Measurements from ENCODE around the gene ACP1.

Gene ACP1

DNA sequence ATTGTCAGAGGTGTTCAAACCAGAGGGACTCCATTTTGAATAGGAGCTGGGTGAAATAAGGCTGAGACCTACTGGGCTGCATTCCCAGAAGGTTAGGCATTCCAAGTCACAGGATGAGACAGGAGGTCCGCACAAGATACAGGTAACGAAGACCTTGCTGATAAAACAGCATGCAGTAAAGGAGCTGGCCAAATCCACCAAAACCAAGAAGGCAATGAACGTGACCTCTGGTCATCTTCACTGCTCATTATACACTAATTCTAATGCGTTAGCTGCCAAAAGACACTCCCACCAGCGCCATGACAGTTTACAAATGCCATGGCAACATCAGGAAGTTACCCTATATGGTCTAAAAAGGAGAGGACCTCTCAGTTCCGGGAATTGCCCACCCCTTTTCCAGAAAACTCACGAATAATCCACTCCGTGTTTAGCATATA, 11.5 kb upstream of the ACP1 start:
- TF ChIP-seq, protein P1, sequence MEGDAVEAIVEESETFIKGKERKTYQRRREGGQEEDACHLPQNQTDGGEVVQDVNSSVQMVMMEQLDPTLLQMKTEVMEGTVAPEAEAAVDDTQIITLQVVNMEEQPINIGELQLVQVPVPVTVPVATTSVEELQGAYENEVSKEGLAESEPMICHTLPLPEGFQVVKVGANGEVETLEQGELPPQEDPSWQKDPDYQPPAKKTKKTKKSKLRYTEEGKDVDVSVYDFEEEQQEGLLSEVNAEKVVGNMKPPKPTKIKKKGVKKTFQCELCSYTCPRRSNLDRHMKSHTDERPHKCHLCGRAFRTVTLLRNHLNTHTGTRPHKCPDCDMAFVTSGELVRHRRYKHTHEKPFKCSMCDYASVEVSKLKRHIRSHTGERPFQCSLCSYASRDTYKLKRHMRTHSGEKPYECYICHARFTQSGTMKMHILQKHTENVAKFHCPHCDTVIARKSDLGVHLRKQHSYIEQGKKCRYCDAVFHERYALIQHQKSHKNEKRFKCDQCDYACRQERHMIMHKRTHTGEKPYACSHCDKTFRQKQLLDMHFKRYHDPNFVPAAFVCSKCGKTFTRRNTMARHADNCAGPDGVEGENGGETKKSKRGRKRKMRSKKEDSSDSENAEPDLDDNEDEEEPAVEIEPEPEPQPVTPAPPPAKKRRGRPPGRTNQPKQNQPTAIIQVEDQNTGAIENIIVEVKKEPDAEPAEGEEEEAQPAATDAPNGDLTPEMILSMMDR (IDR thresholded peaks at IDR 0.05; ENCODE audit: borderline replicate concordance, extremely low read depth, low read length, poor library complexity, severe bottlenecking) = no peak
- no peak for TF ChIP-seq EZH2 (IDR thresholded peaks at IDR 0.05; ENCODE audit: borderline replicate concordance, low read depth, low read length, severe bottlenecking)
- H4K20me1 ChIP-seq (ENCODE audit: insufficient read depth, low read length) = no peaks in the 10 kb centered on the region
- no peaks in the 10 kb centered on the region for H3K27me3 ChIP-seq (ENCODE audit: insufficient read depth, low read length, poor library complexity)
- H3K27ac ChIP-seq (ENCODE audit: low read length) = no peak overlapping the region
- H3K79me2 ChIP-seq (ENCODE audit: insufficient read depth, low read length) = no peaks in the 10 kb centered on the region
- no peak overlapping the region for H3K9ac ChIP-seq (ENCODE audit: low read depth, low read length)
- no peak overlapping the region for H2AFZ ChIP-seq (ENCODE audit: low read depth, low read length)
- H3K4me3 ChIP-seq (ENCODE audit: low read depth in 1 of 2, low read length in 2 of 2) = no peak overlapping the region
- no peaks in the 10 kb centered on the region for H3K4me1 ChIP-seq (ENCODE audit: insufficient read depth, low read length)
- no peak overlapping the region for H3K4me2 ChIP-seq (ENCODE audit: insufficient read depth, low read length)
- no peak for ATAC-seq (ENCODE audit: insufficient read depth, low read depth)
- H3K9me3 ChIP-seq (ENCODE audit: insufficient read depth, low read length, severe bottlenecking) = peaks cover 2% of the 10 kb centered on the region
- H3K36me3 ChIP-seq (ENCODE audit: insufficient read depth, low read length) = no peaks in the 10 kb centered on the region
- DNase-seq = no peak

DNA sequence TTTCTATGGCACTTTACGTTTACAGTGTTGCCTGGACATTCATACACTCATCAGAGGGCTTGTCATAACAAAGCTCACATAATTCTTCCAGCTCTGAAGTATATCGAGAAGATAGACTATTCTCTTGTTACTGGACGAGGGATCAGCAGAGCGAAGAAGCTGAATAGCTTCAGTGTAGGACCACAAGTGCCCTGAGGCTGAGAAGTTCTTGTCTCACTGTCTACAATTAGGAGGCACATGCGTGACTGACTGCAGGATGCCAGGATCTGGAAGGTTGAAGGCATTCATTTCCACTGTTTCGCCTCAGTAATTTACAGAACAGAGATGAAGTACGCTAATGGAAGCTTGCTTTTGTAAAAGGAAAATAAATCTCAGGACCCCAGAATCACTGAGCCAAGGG, 10.5 kb upstream of the ACP1 start:
- Histone ChIP-seq H3K9ac (ENCODE audit: low read depth, low read length) (no peak overlapping the region), H3K9me3 (ENCODE audit: insufficient read depth, low read length, severe bottlenecking) (peaks cover 2% of the 10 kb centered on the region), H3K4me3 (ENCODE audit: low read depth in 1 of 2, low read length in 2 of 2) (no peak overlapping the region), H4K20me1 (ENCODE audit: insufficient read depth, low read length) (no peaks in the 10 kb centered on the region), H3K36me3 (ENCODE audit: insufficient read depth, low read length) (no peaks in the 10 kb centered on the region), H3K27me3 (ENCODE audit: insufficient read depth, low read length, poor library complexity) (no peaks in the 10 kb centered on the region), H3K4me2 (ENCODE audit: insufficient read depth, low read length) (no peak overlapping the region), H3K4me1 (ENCODE audit: insufficient read depth, low read length) (no peaks in the 10 kb centered on the region), H2AFZ (ENCODE audit: low read depth, low read length) (no peak overlapping the region), H3K27ac (ENCODE audit: low read length) (no peak overlapping the region), H3K79me2 (ENCODE audit: insufficient read depth, low read length) (no peaks in the 10 kb centered on the region)
- ATAC-seq (ENCODE audit: insufficient read depth, low read depth) = no peak
- no peak for DNase-seq
- TF ChIP-seq, protein P1 (IDR thresholded peaks at IDR 0.05; ENCODE audit: borderline replicate concordance, extremely low read depth, low read length, poor library complexity, severe bottlenecking) = no peak
- TF ChIP-seq EZH2 (IDR thresholded peaks at IDR 0.05; ENCODE audit: borderline replicate concordance, low read depth, low read length, severe bottlenecking) = no peak

DNA sequence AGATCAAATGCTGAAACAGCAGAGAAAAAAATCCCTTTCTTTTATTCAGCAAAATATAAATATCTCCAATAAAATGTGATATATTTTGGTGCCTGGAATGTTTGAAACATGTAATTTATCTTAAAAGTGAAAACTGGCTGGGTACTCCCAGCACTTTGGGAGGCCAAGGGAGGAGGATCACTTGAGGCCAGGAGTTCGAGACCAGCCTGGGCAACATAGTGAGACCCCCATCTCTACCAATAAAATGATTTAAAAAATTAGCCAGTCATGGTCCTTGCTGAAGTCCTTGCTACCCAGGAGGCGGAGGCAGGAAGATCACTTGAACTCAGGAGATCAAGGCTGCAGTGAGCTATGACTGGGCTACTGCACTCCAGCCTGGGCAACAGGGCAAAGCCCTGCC, 9.6 kb upstream of the ACP1 start:
- Histone ChIP-seq H3K27me3 (ENCODE audit: insufficient read depth, low read length, poor library complexity) (no peaks in the 10 kb centered on the region), H3K4me2 (ENCODE audit: insufficient read depth, low read length) (no peak overlapping the region), H3K9me3 (ENCODE audit: insufficient read depth, low read length, severe bottlenecking) (peaks cover 2% of the 10 kb centered on the region), H2AFZ (ENCODE audit: low read depth, low read length) (no peak overlapping the region), H3K79me2 (ENCODE audit: insufficient read depth, low read length) (no peaks in the 10 kb centered on the region), H3K36me3 (ENCODE audit: insufficient read depth, low read length) (no peaks in the 10 kb centered on the region), H3K4me1 (ENCODE audit: insufficient read depth, low read length) (no peaks in the 10 kb centered on the region), H3K27ac (ENCODE audit: low read length) (no peak overlapping the region), H3K4me3 (ENCODE audit: low read depth in 1 of 2, low read length in 2 of 2) (no peak overlapping the region), H4K20me1 (ENCODE audit: insufficient read depth, low read length) (no peaks in the 10 kb centered on the region), H3K9ac (ENCODE audit: low read depth, low read length) (no peak overlapping the region)
- no peak for TF ChIP-seq EZH2 (IDR thresholded peaks at IDR 0.05; ENCODE audit: borderline replicate concordance, low read depth, low read length, severe bottlenecking)
- TF ChIP-seq, protein P1 (IDR thresholded peaks at IDR 0.05; ENCODE audit: borderline replicate concordance, extremely low read depth, low read length, poor library complexity, severe bottlenecking) = no peak
- DNase-seq (no peak), ATAC-seq (ENCODE audit: insufficient read depth, low read depth) (no peak)

DNA sequence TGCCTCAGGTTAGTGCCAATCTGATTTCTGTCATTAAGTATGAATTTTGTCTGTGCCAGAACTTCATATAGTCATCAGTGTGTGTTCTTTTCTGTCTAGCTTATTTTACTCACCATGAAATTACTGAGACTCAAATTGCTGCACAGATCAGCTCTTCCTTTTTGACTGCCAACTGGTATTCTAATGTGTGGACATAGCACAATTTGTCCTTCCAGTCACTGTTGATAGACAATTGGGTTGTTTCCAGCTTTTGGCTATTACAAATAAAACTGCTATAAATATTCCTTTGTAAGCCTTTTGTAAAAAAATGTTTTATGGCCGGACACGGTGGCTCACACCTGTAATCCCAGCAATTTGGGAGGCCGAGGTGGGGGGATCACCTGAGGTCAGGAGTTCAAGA, 8.7 kb upstream of the ACP1 start:
- H3K27me3 ChIP-seq (ENCODE audit: insufficient read depth, low read length, poor library complexity) = no peaks in the 10 kb centered on the region
- no peak overlapping the region for H3K4me3 ChIP-seq (ENCODE audit: low read depth in 1 of 2, low read length in 2 of 2)
- DNase-seq (no peak), ATAC-seq (ENCODE audit: insufficient read depth, low read depth) (no peak)
- no peak for TF ChIP-seq EZH2 (IDR thresholded peaks at IDR 0.05; ENCODE audit: borderline replicate concordance, low read depth, low read length, severe bottlenecking)
- TF ChIP-seq, protein P1 (IDR thresholded peaks at IDR 0.05; ENCODE audit: borderline replicate concordance, extremely low read depth, low read length, poor library complexity, severe bottlenecking) = no peak
- no peaks in the 10 kb centered on the region for H3K4me1 ChIP-seq (ENCODE audit: insufficient read depth, low read length)
- no peak overlapping the region for H3K4me2 ChIP-seq (ENCODE audit: insufficient read depth, low read length)
- H4K20me1 ChIP-seq (ENCODE audit: insufficient read depth, low read length) = no peaks in the 10 kb centered on the region
- H3K27ac ChIP-seq (ENCODE audit: low read length) = no peak overlapping the region
- H3K79me2 ChIP-seq (ENCODE audit: insufficient read depth, low read length) = no peaks in the 10 kb centered on the region
- peaks cover 2% of the 10 kb centered on the region for H3K9me3 ChIP-seq (ENCODE audit: insufficient read depth, low read length, severe bottlenecking)
- H3K9ac ChIP-seq (ENCODE audit: low read depth, low read length) = no peak overlapping the region
- H3K36me3 ChIP-seq (ENCODE audit: insufficient read depth, low read length) = no peaks in the 10 kb centered on the region
- no peak overlapping the region for H2AFZ ChIP-seq (ENCODE audit: low read depth, low read length)
